ENCODE data around the gene NFKBIA.

DNA sequence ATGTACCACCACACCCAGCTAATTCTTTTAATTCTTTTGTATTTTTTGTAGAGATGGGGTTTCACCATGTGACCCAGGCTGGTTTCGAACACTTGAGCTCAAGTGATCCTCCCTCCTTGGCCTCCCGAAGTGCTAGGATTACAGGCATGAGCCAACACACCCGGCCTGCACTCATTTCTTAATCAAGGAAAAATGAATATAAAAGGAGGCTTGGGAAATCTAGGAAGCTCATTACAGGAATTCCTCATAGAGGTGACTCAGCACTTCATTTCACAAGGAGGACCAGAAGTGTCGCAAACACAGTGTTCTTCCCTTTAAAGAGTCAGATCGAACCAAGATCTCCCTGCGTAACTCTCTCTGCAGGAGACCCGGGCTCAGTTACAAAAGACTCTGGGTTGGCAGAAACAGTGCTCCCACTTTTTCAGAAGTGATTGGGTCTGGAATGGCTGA, 30.3 kb downstream of the NFKBIA start:
- no peak for TF ChIP-seq CTCF (IDR thresholded peaks at IDR 0.05; ENCODE audit: insufficient read depth, low read length)
- TF ChIP-seq SPI1 (IDR thresholded peaks at IDR 0.05; ENCODE audit: borderline replicate concordance, low read depth) = no peak
- no peak for TF ChIP-seq REST (IDR thresholded peaks at IDR 0.05; ENCODE audit: insufficient replicate concordance, low read depth)
- TF ChIP-seq POLR2AphosphoS5 (IDR thresholded peaks at IDR 0.05; ENCODE audit: low read depth) = no peak
- TF ChIP-seq GABPA (IDR thresholded peaks at IDR 0.05; ENCODE audit: low read depth) = no peak

Measured in HL-60 (cell line).